HG02610 (cell line): ENCODE data around the gene MLNR.

ENCODE experiments used
- ATAC-seq: cut with Tn5 transposase; IDR thresholded peaks from one replicate; pipeline ENCODE4 v1.9.1; 2021; ENCODE audit warnings: mild to moderate bottlenecking, moderate library complexity; ENCODE audit not compliant: unreplicated experiment

Gene MLNR

DNA sequence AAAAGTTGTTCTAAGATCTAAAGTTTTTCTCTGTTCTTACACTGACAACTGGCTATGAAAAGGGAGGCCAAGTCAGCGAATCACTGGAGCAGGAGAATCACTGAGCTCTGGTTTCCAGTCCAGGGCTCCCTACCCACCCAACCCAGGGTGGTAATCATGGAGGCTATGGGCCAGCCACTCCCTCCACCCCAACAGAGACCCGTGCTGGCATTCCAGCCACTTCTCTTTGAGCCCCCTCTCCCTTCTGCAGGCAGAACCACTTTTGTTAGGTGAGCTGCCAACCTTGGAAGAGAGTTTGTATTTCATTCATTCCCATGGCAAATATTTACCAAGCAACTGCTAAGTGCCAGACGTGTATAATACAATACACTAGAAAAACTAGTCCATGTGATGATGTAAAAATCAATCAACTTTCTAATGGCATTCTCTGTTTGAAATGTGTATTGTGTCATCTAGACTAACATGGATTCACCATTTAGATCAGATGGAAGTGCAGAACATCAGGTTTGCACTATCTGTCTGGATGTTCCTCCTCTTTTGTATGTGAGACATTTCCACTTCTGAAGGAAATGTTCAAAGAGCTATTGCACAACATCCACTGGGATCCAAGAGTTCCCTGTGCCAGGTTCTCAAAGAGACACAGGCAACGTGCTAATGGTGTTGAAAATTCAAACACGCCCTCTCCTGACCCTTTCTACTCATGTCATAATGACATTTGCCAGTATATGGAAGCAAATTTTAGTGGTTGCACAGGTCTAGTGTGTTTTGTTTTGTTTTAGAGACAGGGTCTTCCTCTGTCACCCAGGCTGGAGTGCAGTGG lies 5.3 kb downstream of the MLNR start:
- no peak for ATAC-seq

DNA sequence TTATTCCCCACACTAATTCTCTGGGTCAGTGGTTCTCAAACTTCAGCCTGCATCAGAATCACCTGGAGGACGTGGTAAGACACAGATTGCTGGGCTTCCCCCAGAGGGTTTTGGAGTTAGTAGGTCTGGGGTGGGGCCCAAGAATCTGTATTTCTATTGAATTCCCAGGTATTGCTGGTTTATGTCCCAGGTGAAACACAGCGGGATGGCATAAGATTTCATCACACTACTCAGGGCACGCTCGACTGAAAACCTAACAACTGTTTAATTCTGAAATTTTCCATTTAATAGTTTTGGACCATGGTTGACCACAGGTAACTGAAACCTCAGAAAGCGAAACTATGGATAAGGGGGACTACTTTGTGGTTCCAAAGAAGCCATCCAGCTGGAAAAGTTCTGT lies 6.5 kb downstream of the MLNR start:
- ATAC-seq, result no peak

DNA sequence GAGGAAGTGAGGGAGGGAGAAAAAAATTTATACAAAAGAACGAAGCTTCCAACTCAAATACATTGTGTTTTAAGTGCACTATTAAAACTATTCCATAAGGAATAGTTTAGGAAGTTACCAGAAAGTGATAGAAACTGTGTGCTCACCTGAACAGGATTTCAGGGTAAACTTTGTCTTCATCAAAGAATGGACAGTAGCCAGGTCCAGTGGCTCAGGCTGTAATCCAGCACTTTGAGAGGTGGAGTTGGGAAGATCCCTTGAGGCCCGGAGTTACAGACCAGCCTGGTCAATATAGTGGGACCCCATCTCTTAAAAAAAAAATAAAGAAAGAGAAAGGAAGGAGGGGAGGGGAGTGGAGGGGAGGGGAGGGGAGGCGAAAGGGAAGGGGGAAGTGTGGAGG lies 14.6 kb downstream of the MLNR start:
- no peak for ATAC-seq

DNA sequence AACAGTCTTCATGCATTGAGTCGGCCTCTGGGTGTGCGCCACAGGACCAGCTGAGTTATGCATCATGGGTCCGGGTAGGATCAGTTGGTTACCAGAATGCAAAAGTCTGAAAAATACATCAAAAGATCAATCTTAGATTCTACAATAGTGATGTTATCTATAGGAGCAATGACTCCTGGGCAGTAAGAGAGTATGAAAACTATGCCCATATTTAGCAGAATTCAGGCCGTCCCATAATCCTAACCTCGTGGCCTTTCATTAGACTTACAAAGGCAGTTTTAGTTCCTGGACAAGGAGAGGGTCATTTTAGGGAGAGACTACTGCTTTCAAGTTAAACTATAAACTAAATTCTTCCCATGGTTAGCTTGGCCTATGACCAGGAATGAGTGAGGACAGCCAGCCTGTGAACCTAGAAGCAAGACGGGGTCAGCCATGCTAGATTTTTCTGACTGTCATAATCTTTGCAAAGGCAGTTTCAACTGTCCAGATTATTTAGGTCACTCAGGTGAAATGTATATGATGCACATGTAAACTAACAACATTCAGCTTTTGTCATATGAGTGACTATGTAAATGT lies 15.8 kb downstream of the MLNR start:
- ATAC-seq, result no peak

GRCh38 chr13:49238621-49239020 lies 18.5 kb downstream of the MLNR start:
- ATAC-seq, result no peak

- ATAC-seq, result no peak
These were observed 19.9 kb downstream of the MLNR start for GRCh38 chr13:49240017-49240416.

DNA sequence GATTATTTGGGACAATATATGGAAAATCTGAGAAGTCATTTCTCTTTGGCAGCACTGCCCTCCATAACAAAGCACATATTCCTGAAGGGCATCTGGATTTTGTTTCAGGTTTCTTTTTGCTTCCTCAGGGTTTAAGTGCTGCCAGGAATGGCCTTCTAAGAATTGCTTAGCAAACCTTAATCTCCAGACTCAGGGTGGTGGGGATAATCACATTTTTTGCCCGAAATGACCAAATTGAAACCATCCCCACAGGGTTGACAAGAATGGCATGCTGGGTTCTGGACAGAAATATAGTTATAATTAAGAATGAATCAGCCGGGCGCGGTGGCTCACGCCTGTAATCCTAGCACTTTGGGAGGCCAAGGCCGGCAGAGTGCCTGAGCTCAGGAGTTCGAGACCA lies 21.2 kb downstream of the MLNR start:
- ATAC-seq, result no peak

- ATAC-seq, result no peak
These were observed 25.0 kb downstream of the MLNR start for GRCh38 chr13:49245101-49245500.

DNA sequence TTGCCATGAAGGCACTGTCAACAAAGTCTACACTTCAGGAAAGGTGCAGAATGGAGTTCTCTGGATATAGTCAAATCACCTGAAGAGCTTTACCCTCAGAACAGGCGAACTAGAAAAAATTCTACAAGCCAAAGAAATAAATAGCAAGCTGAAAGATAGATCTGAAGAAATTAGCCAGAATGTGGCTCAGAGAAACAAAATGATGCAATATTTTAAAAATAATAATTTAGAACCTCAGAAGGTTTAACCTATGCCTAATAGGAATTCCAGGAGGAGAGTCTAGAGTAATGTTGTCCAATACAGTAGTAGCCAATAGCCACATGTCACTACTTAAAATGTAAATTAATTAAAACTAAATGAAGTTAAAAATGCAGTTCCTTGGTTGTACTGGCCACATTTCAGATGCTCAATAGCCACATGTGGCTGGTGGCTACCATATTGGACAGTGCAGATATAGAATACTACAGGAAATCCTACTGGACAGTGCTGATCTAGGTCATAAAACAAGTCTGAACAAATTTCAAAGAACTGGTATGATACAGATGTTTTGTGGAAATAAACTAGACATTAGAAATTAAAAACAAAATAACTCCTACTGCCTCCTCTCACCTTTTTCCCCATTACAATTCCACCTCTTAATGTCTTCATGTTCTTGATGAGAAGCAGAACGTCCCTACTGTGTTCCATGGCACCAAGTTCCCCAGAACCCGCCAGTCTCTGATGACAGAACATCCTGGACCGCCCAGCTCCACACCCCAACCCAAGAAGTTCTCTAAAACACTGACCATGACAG lies 26.9 kb downstream of the MLNR start:
- ATAC-seq, result peak; percentile 43

DNA sequence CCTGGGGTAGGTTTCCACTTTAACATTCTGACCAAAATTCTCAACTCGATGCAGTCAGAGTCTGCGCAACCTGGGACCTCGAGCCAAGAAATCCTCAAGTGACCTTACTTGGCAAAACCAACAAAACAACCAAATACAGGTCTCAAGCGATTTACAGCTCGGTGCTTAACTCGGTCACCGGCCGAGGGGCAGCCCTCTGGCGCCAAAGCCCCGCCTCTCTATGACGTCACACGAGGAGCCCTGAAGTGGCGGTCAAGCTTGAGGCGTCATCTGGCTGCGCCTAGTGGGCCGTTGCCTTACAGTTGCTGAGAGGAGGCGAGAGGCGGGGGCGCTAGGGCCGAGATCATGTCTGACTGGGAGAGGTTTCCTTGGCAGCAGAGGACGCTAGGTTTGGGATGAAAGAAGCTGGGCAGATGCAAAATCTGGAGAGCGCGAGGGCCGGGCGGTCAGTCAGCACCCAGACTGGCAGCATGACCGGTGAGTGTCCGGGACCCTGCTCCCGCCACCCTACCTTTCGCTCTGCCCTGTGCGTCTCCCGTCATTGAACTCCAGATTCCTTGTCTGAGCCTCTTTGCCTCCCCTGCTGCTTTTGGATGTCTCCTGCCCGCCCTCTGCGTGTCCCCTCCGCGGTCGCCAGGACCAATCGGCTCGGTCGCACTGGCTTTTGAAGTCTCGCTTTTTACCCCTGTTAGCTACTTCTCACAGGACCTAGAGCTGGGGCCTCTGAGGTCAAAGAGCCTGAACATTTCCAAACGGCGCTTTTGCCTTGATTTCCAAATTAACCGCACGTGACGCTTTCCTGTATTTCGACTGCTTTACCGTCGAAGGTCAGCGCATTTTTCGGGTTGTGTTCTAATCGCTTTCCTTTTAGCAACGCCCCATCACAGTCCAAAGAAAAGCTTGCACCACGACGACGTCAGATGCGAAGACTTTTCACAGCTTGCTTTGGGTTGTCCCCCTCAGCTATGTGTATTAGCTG lies 27.8 kb downstream of the MLNR start, which contains the start of gene CDADC1:
TSS of gene CDADC1 (plus strand) at position 283 of the 979 bp plus-strand sequence. CDS start at position 396, 113 bp downstream.
- ATAC-seq, result peak; percentile 96

DNA sequence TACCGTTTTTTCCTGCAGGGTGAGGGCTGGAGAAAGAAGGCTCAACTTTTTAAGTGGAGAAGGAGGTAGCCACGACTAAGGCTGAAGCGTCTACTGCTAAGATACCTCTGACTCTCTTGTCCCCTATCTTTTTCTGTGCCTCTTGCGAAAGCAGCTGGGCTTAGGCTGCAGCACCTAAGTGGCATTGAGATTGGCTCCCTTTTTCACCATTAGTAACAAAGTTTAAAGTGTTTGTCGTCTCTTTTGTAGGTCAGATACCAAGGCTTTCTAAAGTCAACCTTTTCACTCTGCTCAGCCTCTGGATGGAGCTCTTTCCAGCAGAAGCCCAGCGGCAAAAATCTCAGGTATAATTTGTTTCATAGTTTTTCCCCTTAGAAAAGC lies 28.5 kb downstream of the MLNR start:
- no peak for ATAC-seq

DNA sequence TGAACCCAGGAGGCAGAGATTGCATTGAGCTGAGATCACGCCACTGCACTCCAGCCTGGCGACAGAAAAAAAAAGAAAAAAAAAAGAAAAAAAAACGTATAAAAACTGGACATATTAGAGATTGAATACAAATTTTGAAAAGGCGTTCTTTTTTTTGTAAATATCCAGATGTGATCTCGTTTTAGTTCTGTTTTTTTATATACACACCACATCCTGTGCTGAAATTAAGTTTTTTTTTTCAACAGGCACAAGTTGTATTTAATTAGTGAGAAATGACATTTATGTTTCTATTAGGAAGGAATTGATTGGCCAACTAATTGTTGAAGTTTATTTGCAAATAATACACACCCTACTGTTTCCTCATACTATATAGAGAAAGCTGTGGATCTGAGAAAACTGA lies 31.2 kb downstream of the MLNR start:
- ATAC-seq, result no peak

DNA sequence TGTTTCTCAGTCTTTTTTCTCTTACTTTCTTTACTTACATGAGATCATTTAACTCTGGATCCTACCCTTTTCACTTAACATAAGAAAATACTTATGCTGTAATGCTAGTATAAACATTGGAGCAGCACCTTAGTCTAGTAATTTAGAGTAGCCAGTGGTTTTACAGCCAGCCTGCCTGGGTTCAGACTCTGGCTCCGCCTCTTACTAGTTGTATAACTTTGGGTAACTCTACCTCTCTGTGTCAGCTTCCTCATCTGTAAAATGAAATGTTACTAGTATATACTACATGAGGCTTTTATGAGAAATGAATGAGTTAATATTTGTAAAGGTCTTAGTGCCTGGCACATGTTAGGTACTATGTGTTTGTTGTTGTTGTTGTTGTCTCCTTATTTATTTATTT lies 33.2 kb downstream of the MLNR start:
- ATAC-seq, result no peak

- no peak for ATAC-seq
These were observed 33.9 kb downstream of the MLNR start for GRCh38 chr13:49254007-49254406.

DNA sequence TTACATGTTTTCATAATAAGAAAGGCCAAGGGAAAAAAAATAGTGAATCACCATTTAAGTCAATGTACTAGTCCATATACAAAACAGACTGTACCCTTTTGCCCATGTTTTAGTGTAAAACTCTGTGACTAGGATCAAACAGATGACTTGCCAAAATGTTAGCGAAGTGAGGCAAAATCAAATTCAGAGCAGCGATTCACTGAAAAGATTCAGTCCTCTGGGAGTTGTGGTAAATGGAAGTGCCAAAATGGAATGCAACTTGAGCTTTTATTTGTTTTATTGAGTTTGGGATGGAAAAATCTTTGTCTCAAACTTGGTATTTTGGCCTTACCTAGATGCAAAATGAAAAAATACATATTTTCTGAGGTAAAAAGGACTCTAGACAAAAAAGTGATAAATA lies 36.7 kb downstream of the MLNR start:
- no peak for ATAC-seq

- no peak for ATAC-seq
These were observed 38.1 kb downstream of the MLNR start for GRCh38 chr13:49258089-49258796.

GRCh38 chr13:49259586-49259985 lies 39.4 kb downstream of the MLNR start:
- ATAC-seq, result no peak

GRCh38 chr13:49262634-49263033 lies 42.5 kb downstream of the MLNR start:
- no peak for ATAC-seq

GRCh38 chr13:49265822-49266221 lies 45.7 kb downstream of the MLNR start:
- ATAC-seq, result no peak

- peak; percentile 92 for ATAC-seq
These were observed 51.1 kb downstream of the MLNR start for GRCh38 chr13:49271264-49271663.
